NOMO-1 treated with DMSO at 0.1 percent for 48 hours (cell line): ENCODE data around the gene STKLD1.
"Not testable (repeated sequence)": the region's sequence is repeated elsewhere in the genome, so short reads cannot be mapped to it uniquely, and the experiment has no call there.

Experiments used
- DNase-seq: peaks from one replicate; lab custom pipeline; 2025; ENCODE audit not compliant: unreplicated experiment; lab: John Stamatoyannopoulos, UW

The STKLD1 gene

DNA sequence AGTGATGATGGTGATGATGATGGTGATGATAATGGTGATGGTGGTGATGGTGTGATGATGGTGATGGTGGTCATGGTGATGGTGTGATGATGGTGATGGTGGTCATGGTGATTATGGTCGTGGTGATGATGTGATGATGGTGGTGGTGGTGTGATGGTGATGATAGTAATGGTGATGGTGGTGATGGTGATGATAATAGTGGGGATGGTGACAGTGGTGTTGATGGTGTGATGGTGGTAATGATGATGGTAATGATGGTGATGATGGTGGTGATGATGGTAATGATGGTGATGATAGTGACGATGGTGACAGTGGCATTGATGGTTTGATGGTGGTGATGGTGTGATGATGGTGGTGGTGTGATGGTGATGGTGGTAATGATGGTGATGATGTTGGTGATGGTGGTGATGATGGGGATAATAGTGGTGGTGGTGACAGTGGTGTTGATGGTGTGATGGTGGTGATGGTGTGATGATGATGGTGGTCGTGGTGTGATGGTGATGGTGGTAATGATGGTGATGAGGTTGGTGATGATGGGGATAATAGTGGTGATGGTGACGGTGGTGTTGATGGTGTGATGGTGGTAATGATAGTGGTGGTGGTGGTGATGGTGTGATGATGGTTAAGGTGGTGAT lies 6.5 kb downstream of the STKLD1 start:
- DNase-seq = no peak

DNA sequence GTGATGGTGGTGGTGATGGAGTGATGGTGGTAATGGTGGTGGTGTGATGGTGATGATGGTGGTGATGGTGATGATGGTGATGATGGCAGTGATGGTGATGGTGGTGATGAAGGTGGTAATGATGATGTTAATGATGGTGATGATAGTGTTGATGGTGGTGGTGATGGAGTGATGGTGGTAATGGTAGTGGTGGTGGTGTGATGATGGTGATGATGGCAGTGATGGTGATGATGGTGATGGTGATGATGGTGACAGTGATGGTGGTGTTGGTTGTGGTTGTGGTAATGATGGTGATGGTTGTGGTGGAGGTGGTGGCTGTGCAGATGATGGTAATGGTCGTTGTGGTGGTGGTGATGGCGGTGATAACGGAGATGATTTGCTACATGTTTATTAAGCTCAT lies 7.3 kb downstream of the STKLD1 start:
- no peak for DNase-seq

DNA sequence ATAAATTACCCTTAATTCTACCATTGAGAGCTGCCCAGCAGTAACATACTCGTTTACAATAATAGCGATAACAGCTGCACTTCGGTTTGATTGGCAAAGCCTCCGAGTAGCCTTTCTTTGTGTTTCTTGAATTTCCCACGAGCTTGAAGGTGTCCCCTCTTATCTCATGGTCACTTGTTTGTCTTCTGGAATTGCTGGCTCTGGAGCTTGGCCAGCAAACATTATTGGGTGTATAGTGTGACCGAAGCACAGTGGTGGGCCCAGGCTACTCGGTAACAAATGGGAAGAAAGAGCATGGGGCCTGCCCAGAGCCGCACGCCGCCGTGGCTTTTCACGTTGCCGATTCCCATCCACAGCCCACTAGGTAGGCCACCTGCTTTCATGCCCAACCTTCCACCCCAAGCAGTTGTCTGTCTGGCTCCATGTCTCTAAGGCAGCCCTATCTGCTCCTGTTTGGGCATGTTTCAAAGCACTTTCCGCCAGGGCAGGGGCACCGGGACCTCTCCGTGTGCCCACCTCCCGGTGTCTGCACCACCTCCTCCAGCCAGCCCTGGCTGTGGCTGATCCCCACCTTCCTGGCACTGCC lies 8.7 kb downstream of the STKLD1 start:
- DNase-seq = no peak

DNA sequence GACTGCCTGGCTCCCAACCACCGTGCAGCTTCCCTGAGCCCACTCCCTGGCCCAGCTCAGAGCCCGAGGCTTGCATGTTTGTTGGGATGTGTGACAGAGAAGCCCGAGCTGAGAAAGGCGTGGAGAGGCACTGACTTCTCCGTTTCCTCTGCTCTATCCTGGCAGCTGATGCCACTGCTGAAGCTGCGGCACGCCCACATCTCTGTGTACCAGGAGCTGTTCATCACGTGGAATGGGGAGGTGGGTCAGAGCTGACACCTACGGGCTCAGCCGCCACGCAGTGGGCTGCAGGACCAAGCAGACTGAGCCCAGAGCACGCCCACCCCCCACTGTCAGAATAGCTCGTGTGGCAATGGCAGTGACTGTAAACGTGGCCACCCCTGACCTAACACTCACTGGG lies 9.3 kb downstream of the STKLD1 start:
- DNase-seq = no peak

DNA sequence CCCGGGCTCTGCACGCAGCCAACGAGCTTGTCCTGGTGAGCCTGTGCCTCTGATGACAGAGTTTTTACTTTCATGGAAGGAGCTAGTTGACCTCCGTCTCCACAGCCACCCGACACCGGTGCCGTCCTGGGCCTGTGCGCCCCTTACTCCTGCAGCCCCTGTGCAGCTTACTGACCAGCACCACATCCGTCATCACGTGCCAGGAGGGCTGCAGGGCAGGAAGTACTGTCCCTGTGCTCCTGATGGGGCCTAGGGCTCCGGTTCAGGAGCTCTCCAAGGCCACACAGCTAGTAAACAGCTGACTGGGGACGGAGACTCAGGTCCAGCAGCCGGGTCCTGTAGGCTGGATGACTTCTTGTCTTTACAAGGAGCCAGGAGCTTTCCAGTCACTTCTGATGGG lies 10.2 kb downstream of the STKLD1 start:
- DNase-seq = no peak

DNA sequence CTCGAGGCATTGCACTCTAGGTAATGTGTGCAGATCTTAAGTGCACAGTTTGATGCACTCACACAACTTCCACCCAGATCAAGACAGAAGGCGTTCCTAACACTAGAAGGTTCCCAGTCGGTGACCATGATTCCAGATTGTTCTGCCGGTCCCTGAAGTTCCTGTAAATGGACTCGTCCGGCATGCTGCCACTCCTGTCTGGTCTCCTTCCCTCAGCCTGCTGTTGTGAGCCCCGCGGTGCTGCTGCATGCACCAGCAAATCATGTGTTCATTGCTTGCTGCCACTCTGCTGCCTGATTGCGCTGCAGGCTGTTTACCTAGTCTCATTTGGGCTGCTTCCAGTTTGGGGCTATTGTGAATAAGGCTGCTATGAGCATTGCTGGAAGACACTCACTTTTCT lies 11.5 kb downstream of the STKLD1 start:
- DNase-seq = no peak

DNA sequence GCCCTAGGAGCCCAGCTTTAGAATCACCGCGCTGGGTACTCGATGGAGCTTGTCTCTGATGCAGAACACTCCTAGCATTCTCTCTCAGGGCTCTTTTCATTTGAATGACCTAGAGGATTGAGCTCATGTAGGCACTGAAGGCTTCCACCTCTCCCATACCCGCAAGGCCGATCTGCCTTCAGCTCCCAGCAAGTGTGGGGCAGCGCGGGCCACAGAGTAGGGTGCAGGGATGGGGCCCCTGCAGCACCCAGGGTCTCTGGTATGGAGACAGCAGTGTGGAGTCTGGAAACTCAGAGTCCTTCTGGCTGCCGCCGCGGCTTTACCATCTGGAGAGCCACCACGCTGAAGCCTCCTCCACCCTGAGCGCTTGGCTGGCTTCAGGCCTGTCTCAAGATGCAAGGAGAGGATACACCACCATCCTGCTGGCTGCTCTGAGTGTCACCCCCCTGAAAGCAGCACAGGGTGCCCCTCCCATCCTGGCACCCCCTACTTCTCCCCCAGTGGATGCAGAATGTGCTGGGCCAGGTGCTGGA lies 12.9 kb downstream of the STKLD1 start:
- no peak for DNase-seq

DNA sequence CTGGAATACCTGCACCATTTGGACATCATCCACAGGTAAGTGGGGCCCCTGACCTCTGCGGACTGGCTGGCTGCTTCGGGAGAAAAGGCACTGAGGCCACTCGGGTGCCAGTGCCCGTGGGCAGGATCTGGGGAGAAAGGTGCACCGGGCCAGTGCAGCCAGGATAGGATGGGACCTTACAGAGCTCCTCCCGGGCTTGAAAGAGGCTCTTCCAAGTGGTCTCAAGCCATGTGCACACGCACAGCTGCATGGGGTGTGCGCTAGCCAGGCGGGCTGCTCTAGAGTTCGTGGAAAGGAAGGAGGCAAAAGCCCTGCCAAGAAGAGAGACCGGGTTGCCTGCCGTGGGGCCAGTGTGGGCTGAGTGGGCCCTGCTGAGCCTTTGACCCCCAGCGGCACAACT lies 13.4 kb downstream of the STKLD1 start:
- DNase-seq = no peak

DNA sequence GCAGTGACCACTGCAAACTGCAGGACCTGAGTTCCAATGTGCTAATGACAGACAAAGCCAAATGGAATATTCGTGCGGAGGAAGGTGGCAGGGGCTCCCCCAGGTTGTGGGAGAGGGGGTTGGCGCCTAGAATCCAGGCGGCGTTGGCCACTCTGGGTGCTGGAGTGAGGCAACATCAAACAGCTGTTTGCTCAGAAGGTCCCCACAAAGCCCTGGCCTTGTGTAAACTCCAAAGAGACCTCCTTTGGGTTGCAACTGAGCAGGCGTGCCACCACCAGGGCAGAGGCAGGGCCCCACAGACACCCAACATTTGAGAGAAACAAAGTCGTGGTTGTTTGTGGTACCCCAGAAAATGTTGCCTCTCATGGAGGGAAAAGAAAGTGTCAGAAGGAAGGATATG lies 14.5 kb downstream of the STKLD1 start:
- no peak for DNase-seq

DNA sequence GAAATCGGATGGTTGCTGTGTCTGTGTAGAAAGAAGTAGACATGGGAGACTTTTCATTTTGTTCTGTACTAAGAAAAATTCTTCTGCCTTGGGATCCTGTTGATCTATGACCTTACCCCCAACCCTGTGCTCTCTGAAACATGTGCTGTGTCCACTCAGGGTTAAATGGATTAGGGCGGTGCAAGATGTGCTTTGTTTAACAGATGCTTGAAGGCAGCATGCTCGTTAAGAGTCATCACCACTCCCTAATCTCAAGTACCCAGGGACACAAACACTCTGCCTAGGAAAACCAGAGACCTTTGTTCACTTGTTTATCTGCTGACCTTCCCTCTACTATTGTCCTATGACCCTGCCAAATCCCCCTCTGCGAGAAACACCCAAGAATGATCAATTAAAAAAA lies 15.3 kb downstream of the STKLD1 start:
- not testable (repeated sequence) for DNase-seq

DNA sequence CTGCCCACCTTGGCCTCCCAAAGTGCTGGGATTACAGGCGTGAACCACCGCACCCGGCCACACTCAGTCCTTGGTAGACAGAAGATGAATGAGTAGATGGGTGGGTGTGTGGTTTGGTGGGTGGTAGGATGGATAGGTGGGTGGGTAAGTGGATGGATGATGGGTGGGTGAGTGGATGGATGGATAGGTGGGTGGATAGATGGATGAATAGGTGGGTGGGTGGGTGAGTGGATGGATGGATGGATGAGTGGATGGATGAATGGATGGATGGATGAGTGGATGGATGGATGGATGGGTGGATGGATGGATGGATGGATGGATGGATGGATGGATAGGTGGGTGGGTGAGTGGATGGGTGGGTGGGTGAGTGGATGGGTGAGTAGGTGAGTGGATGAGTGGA lies 16.1 kb downstream of the STKLD1 start:
- not testable (repeated sequence) for DNase-seq

DNA sequence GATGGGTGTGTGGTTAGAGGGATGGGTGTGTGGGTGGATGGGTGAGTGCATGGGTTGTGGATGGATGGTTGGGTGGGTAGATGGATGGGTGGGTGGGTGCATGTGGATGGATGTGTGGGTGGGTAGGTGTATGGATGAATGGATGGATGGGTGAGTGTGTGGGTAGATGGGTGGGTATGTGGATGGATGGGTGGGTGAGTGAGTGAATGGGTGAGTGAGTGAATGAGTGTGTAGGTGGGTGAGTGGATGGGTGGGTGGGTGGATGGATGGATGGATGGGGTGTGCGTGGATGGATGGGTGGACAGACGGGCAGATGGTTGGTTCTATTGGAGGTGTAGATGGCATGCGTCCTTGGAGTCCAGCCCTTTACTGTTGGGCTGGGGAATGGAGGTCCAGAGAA lies 17.2 kb downstream of the STKLD1 start:
- no peak for DNase-seq

DNA sequence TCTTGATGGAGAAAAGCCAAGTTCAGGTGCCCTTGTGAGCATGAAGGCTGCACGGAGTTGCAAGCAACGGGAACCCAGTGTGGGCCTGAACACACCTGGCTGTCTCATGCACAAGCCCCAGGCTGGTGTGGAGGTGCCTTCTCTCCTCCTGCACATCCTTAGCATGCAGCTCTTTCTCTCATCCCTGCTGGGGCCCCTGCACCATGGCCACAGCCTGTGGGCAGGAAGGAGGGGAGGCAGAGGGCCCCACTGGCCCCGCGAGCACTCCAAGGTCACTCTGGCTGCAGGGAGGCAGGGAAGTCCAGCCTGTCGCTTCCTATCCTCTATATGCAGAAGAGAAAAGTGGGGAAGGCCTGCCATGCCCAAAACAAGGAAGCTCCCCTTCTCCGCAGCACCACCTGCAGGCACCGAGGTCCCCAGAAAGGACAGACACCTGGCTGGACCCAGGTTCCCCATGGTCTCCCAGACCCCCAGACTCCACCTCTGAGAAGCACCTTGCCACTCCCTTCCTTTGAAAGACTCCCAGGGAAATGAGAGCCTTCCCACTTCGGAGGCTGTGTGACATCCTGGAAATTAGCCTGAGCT lies 18.6 kb downstream of the STKLD1 start:
- DNase-seq = no peak

DNA sequence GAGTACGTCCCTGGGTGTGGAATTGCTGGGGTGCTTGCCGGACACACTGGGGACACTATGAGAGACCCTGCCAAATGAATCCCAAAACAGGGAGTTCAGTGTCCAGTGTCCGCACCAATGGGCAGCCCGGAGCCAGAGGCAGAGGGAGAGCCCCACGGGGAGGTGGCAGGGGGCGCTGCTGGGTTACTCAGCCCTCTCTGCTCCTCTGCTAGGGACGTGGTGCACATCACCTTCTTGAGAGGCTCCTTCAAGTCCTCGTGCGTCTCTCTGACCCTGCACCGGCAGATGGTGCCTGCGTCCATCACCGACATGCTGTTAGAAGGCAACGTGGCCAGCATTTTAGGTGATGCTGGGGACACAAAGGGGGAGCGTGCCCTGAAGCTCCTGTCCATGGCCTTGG lies 20.8 kb downstream of the STKLD1 start:
- no peak for DNase-seq

DNA sequence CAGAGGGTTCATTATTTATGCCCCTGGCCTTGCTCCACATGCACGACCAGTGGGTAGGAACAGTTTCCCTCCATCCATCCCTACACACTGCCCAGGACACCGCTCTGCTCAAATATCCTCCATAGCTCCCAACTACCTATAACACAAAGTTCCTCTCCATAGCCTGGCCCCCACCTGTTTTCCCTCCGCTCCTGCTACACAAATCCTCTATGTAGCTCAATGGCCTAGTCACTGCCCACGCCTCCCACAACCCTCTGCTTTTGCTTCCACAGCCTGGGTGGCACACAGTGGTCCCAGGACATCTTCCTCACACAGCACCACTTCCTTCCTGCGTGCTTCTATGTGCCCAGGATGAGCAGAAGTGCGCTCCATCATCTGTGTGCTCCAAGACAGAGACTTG lies 21.2 kb downstream of the STKLD1 start:
- DNase-seq = no peak

DNA sequence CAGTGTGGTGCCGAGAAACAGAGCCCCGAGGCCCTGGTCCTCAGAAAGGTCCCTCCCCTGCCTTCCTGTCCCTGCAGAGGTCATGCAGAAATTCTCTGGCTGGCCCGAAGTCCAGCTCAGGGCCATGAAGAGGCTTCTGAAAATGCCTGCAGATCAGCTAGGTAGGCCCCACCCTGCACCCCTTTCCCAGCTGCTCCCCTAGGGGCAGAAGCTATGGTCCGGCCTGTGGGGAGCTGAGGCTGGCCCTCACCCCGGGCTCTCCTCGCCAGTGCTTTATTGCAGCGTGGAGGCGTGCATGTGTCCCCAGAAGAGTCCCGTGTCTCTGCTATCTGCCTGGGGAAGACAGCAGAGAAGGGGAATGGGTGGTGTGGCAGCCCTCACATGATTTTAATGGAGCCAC lies 21.7 kb downstream of the STKLD1 start:
- no peak for DNase-seq

DNA sequence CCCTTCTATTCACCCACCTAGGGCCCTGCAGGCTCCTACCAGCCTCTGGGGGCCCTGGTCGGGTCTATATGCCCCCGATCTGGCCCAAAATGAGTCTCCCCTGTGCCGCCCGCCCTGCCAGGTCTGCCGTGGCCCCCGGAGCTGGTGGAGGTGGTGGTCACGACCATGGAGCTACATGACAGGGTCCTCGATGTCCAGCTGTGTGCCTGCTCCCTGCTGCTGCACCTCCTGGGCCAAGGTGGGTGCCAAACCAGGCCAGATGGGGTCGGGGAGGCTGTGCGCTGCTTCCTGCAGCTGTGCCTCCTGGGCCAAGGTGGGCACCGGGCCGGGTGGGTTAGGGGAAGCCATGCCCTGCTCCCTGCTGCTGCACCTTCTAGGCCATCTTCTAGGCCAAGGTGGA lies 24.1 kb downstream of the STKLD1 start:
- no peak for DNase-seq

DNA sequence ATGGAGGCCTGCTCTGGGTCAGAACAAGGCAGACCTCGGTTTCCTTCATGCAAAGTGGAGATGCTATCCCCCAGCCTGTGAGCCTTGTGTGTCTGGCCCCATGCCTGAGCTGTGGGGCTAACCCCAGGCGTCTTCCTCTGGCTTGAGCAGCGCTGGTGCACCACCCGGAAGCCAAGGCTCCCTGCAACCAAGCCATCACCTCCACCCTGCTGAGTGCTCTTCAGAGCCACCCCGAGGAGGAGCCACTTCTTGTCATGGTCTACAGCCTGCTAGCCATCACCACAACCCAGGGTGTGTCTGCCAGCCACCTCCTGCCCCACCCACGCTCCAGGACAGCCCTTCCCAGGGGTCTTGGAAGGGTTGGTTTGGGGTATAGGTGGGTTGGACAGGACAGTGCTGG lies 25.4 kb downstream of the STKLD1 start:
- no peak for DNase-seq

DNA sequence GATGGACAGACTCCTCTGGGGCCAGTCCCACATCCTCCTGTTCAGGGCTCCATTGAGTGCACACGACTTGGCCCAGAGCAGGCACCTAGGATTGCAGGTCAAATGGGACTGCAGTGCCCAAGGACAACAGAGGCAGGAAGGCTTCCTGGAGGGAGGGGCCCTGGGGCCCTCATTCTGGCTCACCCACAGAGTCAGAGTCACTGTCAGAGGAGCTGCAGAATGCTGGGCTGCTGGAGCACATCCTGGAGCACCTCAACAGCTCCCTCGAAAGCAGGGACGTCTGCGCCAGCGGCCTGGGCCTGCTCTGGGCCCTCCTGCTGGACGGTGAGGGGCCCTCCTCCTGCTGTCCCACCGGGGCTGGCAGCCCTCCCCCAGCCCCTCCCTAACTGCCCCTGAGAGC lies 26.5 kb downstream of the STKLD1 start:
- no peak for DNase-seq

DNA sequence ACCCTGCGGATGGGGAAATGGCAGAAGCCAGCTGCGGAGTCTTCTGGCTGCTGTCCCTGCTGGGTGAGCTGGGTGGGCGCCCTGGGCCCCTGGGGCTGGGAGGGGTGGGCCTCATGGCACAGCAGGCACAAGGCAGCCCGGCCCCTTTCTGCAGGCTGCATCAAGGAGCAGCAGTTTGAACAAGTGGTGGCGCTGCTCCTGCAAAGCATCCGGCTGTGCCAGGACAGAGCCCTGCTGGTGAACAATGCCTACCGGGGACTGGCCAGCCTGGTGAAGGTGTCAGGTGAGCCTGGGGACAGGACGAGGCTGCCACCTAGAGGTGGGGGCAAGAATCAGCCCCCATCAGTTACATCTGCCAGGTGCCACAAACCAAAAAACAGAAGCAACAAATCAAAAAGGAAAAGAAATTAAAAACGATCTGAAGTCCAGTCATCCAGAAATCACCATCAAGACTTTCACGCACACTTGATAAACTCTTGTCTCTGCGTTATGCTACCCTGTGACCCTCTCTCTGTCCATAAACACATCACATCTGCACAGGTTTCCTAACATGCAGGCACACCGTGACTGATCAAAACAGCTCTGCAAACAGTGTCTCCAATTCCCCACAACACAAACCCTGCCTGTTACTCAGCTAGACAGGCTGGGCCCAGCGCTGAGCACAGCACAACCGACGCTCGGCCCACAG lies 27.7 kb downstream of the STKLD1 start:
- no peak for DNase-seq

DNA sequence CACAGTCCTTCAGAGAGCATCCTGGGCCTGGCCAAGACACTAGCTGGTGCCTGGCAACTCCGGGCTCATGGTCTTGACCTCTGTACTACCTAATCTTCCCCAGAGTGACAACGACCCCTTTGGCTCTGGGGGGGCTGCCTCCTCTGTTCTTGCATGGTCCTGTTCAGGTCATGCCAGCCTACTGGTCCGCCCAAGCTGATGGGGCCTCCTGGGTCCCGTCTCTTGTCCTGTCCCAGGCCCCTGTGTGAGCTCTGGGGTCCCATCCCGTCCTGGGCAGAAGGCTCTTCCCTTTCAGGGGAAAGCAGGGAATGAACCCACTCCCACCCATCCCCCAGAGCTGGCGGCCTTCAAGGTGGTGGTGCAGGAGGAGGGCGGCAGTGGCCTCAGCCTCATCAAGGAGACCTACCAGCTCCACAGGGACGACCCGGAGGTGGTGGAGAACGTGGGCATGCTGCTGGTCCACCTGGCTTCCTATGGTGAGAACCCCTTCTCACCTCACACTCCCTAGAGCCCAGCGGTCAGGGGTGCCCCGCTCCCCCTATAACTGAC lies 28.4 kb downstream of the STKLD1 start:
- DNase-seq = no peak
